CD4-positive, alpha-beta T cell (primary cell): ENCODE data around the gene ZEB2. TPM values are rescaled to one million over a fixed set of nuclear protein-coding genes. Genes with fewer than 3 reads are reported as not detected.
A peak's percentile ranks its signal among the peaks of the same experiment; 100 is the strongest.

Experiments
- ATAC-seq: fragments of 200-7000 bp; cut with Tn5 transposase; one replicate; pipeline ENCODE4 v1.10.0; 2022; ENCODE audit warnings: mild to moderate bottlenecking; ENCODE audit not compliant: poor library complexity
- CTCF ChIA-PET: fragments of 350-600 bp; sonication (Branson Sonifier 250); formaldehyde crosslinking; loops from one replicate; lab custom pipeline; 2021; ENCODE audit warnings: antibody characterized with exemption, inconsistent platforms; lab: Charles Lee
- POLR2A ChIA-PET: fragments of 350-600 bp; sonication (Branson Sonifier 250); formaldehyde crosslinking; loops from one replicate; lab custom pipeline; 2021; ENCODE audit warnings: antibody characterized with exemption, inconsistent platforms; lab: Charles Lee
- DNase-seq, 14 experiments: peaks; one replicate each; pipeline ENCODE4 v3.0.0-alpha.2; 2013 to 2020; ENCODE audit warnings: mixed read lengths in 2 of 14
- H3K27ac ChIP-seq, 2 donors: one replicate each; pipeline versions ENCODE4 v1.5.1 to v1.7.0; 2013; ENCODE audit warnings: low read length in 2 of 2, low read depth in 1 of 2, mild to moderate bottlenecking in 1 of 2
- H3K27me3 ChIP-seq, 2 experiments: 1 replicate in 1 of 2; 2 replicates in 1 of 2; pipeline versions ENCODE4 v1.6.1 to v1.7.0; 2013; ENCODE audit warnings: low read length in 2 of 2, control low read depth in 1 of 2, mild to moderate bottlenecking in 1 of 2, moderate library complexity in 1 of 2; ENCODE audit not compliant: insufficient read depth in 2 of 2, control insufficient read depth in 1 of 2
- H3K36me3 ChIP-seq: one replicate; pipeline ENCODE4 v1.6.1; 2013; ENCODE audit warnings: low read length, control low read depth; ENCODE audit not compliant: insufficient read depth
- H3K4me1 ChIP-seq: one replicate; pipeline ENCODE4 v1.6.1; 2013; ENCODE audit warnings: low read length, control low read depth; ENCODE audit not compliant: insufficient read depth
- H3K4me3 ChIP-seq: one replicate; pipeline ENCODE4 v1.5.1; 2013; ENCODE audit warnings: mild to moderate bottlenecking, low read length, moderate library complexity
- H3K9me3 ChIP-seq, 2 experiments: 1 replicate in 1 of 2; 2 replicates in 1 of 2; pipeline versions ENCODE4 v1.6.1 to v1.7.0; 2013; ENCODE audit warnings: low read length in 2 of 2, mild to moderate bottlenecking in 2 of 2, control low read depth in 1 of 2, moderate library complexity in 1 of 2; ENCODE audit not compliant: control insufficient read depth in 1 of 2, insufficient read depth in 1 of 2
- H3K27ac Mint-ChIP-seq: one replicate; pipeline ENCODE4 v1.8.0; 2020; ENCODE audit warnings: mixed read lengths
- H3K27me3 Mint-ChIP-seq: one replicate; pipeline ENCODE4 v1.8.0; 2021; ENCODE audit warnings: mixed read lengths
- H3K36me3 Mint-ChIP-seq: one replicate; pipeline ENCODE4 v1.8.0; 2021; ENCODE audit warnings: low read depth, mixed read lengths
- H3K4me1 Mint-ChIP-seq: one replicate; pipeline ENCODE4 v1.8.0; 2021; ENCODE audit warnings: low read depth, mixed read lengths
- H3K4me3 Mint-ChIP-seq: one replicate; pipeline ENCODE4 v1.8.0; 2020; ENCODE audit warnings: mild to moderate bottlenecking, mixed read lengths
- H3K9me3 Mint-ChIP-seq: one replicate; pipeline ENCODE4 v1.8.0; 2020; ENCODE audit warnings: mixed read lengths
- CTCF ChIP-seq: fragments of 200-600 bp; IDR thresholded peaks from one replicate; pipeline ENCODE4 v1.8.0; 2022; ENCODE audit warnings: antibody characterized with exemption, mild to moderate bottlenecking
- intact Hi-C, 2 experiments: fragments of 100-400 bp; cut with DNase I in 1 of 2; cut with micrococcal nuclease in 1 of 2; formaldehyde crosslinking; loops; one replicate each; pipeline versions ENCODE4 v1.15.1 to v1.9.0; 2023 to 2025; cut with DNase I, micrococcal nuclease
- total RNA-seq, 174 experiments: library from RNA in 2 of 174; stranded (reverse) in 2 of 174; gene quantifications; one replicate each; pipeline ENCODE4 v1.2.3 and lab custom pipeline; 2021 to 2026

The ZEB2 gene
- total RNA-seq, 2 experiments from 2014 or later = 12.3 to 13.4 TPM

- Mint-ChIP-seq H3K36me3 (no peaks in the 10 kb centered on the region), H3K9me3 (no peaks in the 10 kb centered on the region), H3K4me3 (no peak overlapping the region), H3K4me1 (no peaks in the 10 kb centered on the region), H3K27ac (no peak overlapping the region), H3K27me3 (no peaks in the 10 kb centered on the region)
- ChIA-PET POLR2A (no interaction called here), CTCF (no interaction called here)
- no peak for ATAC-seq
- H3K9me3 ChIP-seq = no peaks in the 10 kb centered on the region
- TF ChIP-seq CTCF = no peak
- no peak overlapping the region for H3K27ac ChIP-seq
- no peaks in the 10 kb centered on the region for H3K27me3 ChIP-seq
- no peaks in the 10 kb centered on the region for H3K36me3 ChIP-seq
- H3K4me1 ChIP-seq = no peaks in the 10 kb centered on the region
- H3K4me3 ChIP-seq = no peak overlapping the region
- intact Hi-C loops = no loop called here
- peak in 2 of 14 experiments; percentile 41 to 51 for DNase-seq
These were observed 48.4 kb downstream of the ZEB2 start for GRCh38 chr2:144471305-144472045.

- Histone ChIP-seq H3K36me3 (no peaks in the 10 kb centered on the region), H3K27ac (no peak overlapping the region), H3K4me1 (no peaks in the 10 kb centered on the region), H3K9me3 (no peaks in the 10 kb centered on the region), H3K4me3 (no peak overlapping the region), H3K27me3 (no peaks in the 10 kb centered on the region)
- no peak for TF ChIP-seq CTCF
- ATAC-seq (no peak), DNase-seq (no peak)
- Mint-ChIP-seq H3K9me3 (no peaks in the 10 kb centered on the region), H3K27me3 (no peaks in the 10 kb centered on the region), H3K4me3 (no peak overlapping the region), H3K36me3 (no peaks in the 10 kb centered on the region), H3K27ac (no peak overlapping the region), H3K4me1 (no peaks in the 10 kb centered on the region)
- CTCF ChIA-PET = interaction anchor here (1.2 kb wide), 1 partner anchor 15 kb away, joined by 3 read pairs; no protein-coding TSS in a partner anchor
- intact Hi-C loops = no loop called here
- POLR2A ChIA-PET = no interaction called here
These were observed 49.1 kb downstream of the ZEB2 start for GRCh38 chr2:144470816-144471215.

- Histone ChIP-seq H3K27ac (no peak overlapping the region), H3K36me3 (no peaks in the 10 kb centered on the region), H3K27me3 (no peaks in the 10 kb centered on the region), H3K9me3 (no peaks in the 10 kb centered on the region), H3K4me3 (no peak overlapping the region), H3K4me1 (no peaks in the 10 kb centered on the region)
- Mint-ChIP-seq H3K4me1 (no peaks in the 10 kb centered on the region), H3K9me3 (no peaks in the 10 kb centered on the region), H3K27ac (no peak overlapping the region), H3K4me3 (no peak overlapping the region), H3K27me3 (no peaks in the 10 kb centered on the region), H3K36me3 (no peaks in the 10 kb centered on the region)
- no peak for TF ChIP-seq CTCF
- intact Hi-C loops = no loop called here
- ChIA-PET CTCF (interaction anchor here (1.2 kb wide), 1 partner anchor 15 kb away, joined by 3 read pairs; no protein-coding TSS in a partner anchor), POLR2A (no interaction called here)
- ATAC-seq = no peak
- DNase-seq = no peak
These were observed 49.6 kb downstream of the ZEB2 start for GRCh38 chr2:144470334-144470733.
